PC-3 (cell line): Measurements from ENCODE around the gene DHRS2.

Source experiments
- CTCF ChIP-seq: fragments of 300-600 bp; sonication (generic); conservative IDR thresholded peaks from 2 replicates; pipeline ENCODE4 v1.5.1; 2017; ENCODE audit warnings: antibody characterized with exemption, low read depth, mild to moderate bottlenecking, low read length
- EZH2 ChIP-seq: fragments of 300-600 bp; sonication (generic); IDR thresholded peaks from one replicate; pipeline ENCODE4 v1.6.1; 2017; ENCODE audit warnings: antibody characterized with exemption, mild to moderate bottlenecking, low read length; ENCODE audit not compliant: unreplicated experiment

DNA sequence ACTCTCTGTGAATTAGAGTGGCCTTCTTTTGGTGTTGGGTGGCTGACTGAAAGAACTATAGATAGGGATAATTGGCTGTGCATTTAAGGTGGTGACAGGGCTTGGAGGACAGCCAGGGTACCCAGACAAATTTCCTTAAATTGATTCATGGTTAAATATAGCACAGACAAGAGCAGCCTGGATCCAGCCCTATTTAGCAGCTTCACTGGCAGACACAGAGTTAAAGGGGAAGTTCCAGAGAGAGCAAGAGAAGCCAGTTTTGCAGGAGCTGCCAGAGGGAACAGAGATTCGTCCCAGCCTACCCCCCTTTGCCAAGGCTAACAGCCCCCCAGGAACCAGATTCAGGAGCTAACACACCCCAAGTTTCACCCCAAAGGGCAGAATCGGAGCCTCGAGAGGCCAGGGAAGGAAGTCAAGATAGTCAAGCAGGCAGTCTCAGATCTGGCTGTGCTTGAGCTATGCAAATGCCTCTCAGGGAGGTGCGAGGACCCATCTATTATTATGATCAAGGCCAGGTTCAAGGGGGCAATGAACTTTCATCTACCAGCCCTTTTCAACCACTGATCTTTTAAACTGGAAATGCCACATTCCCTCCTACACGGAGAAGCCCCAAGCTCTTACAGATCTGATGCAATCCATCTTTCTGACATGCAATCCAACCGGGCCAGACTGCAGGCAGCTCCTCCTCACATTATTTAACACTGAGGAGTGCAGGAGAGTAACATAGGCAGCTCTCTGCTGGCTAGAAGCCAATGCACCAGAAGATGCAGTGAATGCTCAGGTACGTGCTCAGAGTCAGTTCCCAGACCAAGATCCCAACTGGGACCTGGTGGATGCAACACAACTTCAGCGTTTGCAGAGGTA, 58.2 kb downstream of the DHRS2 start:
- no peak for TF ChIP-seq CTCF
- TF ChIP-seq EZH2: no peak
